ENCODE data around the gene MYO3B.

DNA sequence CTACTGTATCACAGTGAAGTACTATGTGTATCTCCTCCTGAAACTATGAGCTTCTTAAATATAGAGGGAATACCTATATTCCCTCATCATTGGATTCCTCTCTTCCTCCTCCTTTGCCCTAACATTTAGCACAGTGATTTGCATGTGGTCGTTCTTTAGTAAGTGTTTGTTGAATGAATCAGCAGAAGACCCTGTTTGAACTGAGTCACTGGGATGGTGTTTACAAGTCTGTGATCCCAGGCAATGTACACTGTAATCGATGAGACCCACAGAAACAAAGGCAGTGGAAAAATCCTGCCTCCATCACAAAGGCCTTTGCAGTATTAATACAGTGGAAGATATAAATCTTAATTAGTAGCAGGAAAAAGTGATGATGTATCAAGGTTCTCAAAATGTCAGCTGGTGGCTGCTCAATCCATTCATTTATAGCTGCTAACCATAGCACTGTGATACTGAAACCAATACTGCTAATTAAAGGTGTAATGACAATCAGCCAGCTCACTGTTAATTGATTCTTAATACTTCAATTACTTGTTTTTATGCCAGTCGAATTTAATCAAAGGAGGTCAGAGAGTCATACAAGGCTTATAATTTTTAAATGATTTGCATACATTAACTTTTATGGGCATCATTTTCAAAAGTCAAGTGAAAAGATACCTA, 20.8 kb upstream of the MYO3B start:
- TF ChIP-seq POLR2A (IDR thresholded peaks at IDR 0.05), result no peak
- TF ChIP-seq, protein P1, sequence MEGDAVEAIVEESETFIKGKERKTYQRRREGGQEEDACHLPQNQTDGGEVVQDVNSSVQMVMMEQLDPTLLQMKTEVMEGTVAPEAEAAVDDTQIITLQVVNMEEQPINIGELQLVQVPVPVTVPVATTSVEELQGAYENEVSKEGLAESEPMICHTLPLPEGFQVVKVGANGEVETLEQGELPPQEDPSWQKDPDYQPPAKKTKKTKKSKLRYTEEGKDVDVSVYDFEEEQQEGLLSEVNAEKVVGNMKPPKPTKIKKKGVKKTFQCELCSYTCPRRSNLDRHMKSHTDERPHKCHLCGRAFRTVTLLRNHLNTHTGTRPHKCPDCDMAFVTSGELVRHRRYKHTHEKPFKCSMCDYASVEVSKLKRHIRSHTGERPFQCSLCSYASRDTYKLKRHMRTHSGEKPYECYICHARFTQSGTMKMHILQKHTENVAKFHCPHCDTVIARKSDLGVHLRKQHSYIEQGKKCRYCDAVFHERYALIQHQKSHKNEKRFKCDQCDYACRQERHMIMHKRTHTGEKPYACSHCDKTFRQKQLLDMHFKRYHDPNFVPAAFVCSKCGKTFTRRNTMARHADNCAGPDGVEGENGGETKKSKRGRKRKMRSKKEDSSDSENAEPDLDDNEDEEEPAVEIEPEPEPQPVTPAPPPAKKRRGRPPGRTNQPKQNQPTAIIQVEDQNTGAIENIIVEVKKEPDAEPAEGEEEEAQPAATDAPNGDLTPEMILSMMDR (IDR thresholded peaks at IDR 0.05), result no peak
